ENCODE measurements around the gene INHBC.

- TF ChIP-seq ZNF274 (IDR thresholded peaks at IDR 0.05; ENCODE audit: low read depth, low read length) (no peak), YY1 (IDR thresholded peaks at IDR 0.05; ENCODE audit: insufficient read depth, insufficient read length) (no peak), SUZ12 (IDR thresholded peaks at IDR 0.05; ENCODE audit: extremely low read depth, insufficient read depth, insufficient read length) (no peak)
These were observed 39.3 kb downstream of the INHBC start for GRCh38 chr12:57473886-57474285.

Data from NT2/D1 (cell line).